Measurements from ENCODE around the gene MACROH2A1.

GRCh38 chr5:135383803-135384495 lies 15.1 kb downstream of the MACROH2A1 start:
- TF ChIP-seq ARNTL (CRISPR knock-in tag; IDR thresholded peaks at IDR 0.05; ENCODE audit: borderline replicate concordance, low read depth) (no peak), SNAI2 (CRISPR knock-in tag; IDR thresholded peaks at IDR 0.05) (no peak), GLIS3 (CRISPR knock-in tag; IDR thresholded peaks at IDR 0.05) (no peak), ISL1 (CRISPR knock-in tag; IDR thresholded peaks at IDR 0.05) (no peak), ZC3H10 (CRISPR knock-in tag; IDR thresholded peaks at IDR 0.05) (no peak), ZNF70 (CRISPR knock-in tag; IDR thresholded peaks at IDR 0.05) (no peak), TCF4 (CRISPR knock-in tag; IDR thresholded peaks at IDR 0.05; ENCODE audit: borderline replicate concordance) (no peak), OSR1 (CRISPR knock-in tag; IDR thresholded peaks at IDR 0.05) (no peak), ESRRG (CRISPR knock-in tag; IDR thresholded peaks at IDR 0.05) (no peak)
- TF ChIP-seq, protein P1, sequence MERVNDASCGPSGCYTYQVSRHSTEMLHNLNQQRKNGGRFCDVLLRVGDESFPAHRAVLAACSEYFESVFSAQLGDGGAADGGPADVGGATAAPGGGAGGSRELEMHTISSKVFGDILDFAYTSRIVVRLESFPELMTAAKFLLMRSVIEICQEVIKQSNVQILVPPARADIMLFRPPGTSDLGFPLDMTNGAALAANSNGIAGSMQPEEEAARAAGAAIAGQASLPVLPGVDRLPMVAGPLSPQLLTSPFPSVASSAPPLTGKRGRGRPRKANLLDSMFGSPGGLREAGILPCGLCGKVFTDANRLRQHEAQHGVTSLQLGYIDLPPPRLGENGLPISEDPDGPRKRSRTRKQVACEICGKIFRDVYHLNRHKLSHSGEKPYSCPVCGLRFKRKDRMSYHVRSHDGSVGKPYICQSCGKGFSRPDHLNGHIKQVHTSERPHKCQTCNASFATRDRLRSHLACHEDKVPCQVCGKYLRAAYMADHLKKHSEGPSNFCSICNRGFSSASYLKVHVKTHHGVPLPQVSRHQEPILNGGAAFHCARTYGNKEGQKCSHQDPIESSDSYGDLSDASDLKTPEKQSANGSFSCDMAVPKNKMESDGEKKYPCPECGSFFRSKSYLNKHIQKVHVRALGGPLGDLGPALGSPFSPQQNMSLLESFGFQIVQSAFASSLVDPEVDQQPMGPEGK (CRISPR knock-in tag; IDR thresholded peaks at IDR 0.05; ENCODE audit: borderline replicate concordance): no peak
- TF ChIP-seq, protein P2, sequence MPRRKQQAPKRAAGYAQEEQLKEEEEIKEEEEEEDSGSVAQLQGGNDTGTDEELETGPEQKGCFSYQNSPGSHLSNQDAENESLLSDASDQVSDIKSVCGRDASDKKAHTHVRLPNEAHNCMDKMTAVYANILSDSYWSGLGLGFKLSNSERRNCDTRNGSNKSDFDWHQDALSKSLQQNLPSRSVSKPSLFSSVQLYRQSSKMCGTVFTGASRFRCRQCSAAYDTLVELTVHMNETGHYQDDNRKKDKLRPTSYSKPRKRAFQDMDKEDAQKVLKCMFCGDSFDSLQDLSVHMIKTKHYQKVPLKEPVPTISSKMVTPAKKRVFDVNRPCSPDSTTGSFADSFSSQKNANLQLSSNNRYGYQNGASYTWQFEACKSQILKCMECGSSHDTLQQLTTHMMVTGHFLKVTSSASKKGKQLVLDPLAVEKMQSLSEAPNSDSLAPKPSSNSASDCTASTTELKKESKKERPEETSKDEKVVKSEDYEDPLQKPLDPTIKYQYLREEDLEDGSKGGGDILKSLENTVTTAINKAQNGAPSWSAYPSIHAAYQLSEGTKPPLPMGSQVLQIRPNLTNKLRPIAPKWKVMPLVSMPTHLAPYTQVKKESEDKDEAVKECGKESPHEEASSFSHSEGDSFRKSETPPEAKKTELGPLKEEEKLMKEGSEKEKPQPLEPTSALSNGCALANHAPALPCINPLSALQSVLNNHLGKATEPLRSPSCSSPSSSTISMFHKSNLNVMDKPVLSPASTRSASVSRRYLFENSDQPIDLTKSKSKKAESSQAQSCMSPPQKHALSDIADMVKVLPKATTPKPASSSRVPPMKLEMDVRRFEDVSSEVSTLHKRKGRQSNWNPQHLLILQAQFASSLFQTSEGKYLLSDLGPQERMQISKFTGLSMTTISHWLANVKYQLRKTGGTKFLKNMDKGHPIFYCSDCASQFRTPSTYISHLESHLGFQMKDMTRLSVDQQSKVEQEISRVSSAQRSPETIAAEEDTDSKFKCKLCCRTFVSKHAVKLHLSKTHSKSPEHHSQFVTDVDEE (CRISPR knock-in tag; IDR thresholded peaks at IDR 0.05): no peak

All from SK-N-SH treated with all-trans-retinoic acid at 6 μM for 48 hours (cell line).